ENCODE data around the gene OR12D2. TPM values are rescaled to one million over a fixed set of nuclear protein-coding genes. Genes with fewer than 3 reads are reported as not detected.
"Not testable (repeated sequence)": the region's sequence is repeated elsewhere in the genome, so short reads cannot be mapped to it uniquely, and the experiment has no call there.

Gene OR12D2
- polyA plus RNA-seq, 1 donor from 2014 or later = not detected

- TF ChIP-seq EZH2 (IDR thresholded peaks at IDR 0.05; ENCODE audit: borderline replicate concordance, insufficient read depth, low read length, poor library complexity, severe bottlenecking) (no peak), RAD21 (conservative IDR thresholded peaks at IDR 0.05) (no peak), TAF1 (IDR thresholded peaks at IDR 0.05; ENCODE audit: low read depth) (no peak), REST (IDR thresholded peaks at IDR 0.05; ENCODE audit: borderline replicate concordance) (no peak), EP300 (conservative IDR thresholded peaks at IDR 0.05; ENCODE audit: poor library complexity, severe bottlenecking) (no peak), POLR2AphosphoS5 (IDR thresholded peaks at IDR 0.05) (no peak), CTCF (IDR thresholded peaks at IDR 0.05; ENCODE audit: poor library complexity, severe bottlenecking) (no peak), MXI1 (conservative IDR thresholded peaks at IDR 0.05; ENCODE audit: poor library complexity, severe bottlenecking) (no peak), SMC3 (conservative IDR thresholded peaks at IDR 0.05; ENCODE audit: poor library complexity) (no peak)
- no peak overlapping the region for H3K4me3 ChIP-seq (ENCODE audit: low read length)
- no peaks in the 10 kb centered on the region for H3F3A ChIP-seq (ENCODE audit: insufficient read depth, low read length, poor library complexity, severe bottlenecking)
- H3K27me3 ChIP-seq (ENCODE audit: insufficient read depth, low read depth, low read length) = no peaks in the 10 kb centered on the region
- no peaks in the 10 kb centered on the region for H3K9me2 ChIP-seq (ENCODE audit: insufficient read depth, low read length)
- no peak overlapping the region for H3K27ac ChIP-seq (ENCODE audit: low read length)
- H3K9ac ChIP-seq (ENCODE audit: low read length) = no peak overlapping the region
- H3K79me2 ChIP-seq (replicated peaks; ENCODE audit: insufficient read depth, low read length) = no peaks in the 10 kb centered on the region
- H3K36me3 ChIP-seq (ENCODE audit: insufficient read depth, low read length) = no peaks in the 10 kb centered on the region
- H3K4me2 ChIP-seq (ENCODE audit: low read length) = no peak overlapping the region
- no peaks in the 10 kb centered on the region for H3K9me3 ChIP-seq (ENCODE audit: low read length)
- no peaks in the 10 kb centered on the region for H4K20me1 ChIP-seq (ENCODE audit: insufficient read depth)
- no peak overlapping the region for H2AFZ ChIP-seq (ENCODE audit: low read depth, low read length)
Observed at GRCh38 chr6:29426654-29427053, 31.2 kb downstream of the OR12D2 start.

GRCh38 chr6:29436730-29437129, 41.3 kb downstream of the OR12D2 start:
- not testable (repeated sequence) for H3K9me2 ChIP-seq (ENCODE audit: insufficient read depth, low read length); H3K4me2 ChIP-seq (ENCODE audit: low read length); H3K9me3 ChIP-seq (ENCODE audit: low read length); H3K79me2 ChIP-seq (replicated peaks; ENCODE audit: insufficient read depth, low read length); H3K27ac ChIP-seq (ENCODE audit: low read length); H4K20me1 ChIP-seq (ENCODE audit: insufficient read depth); H3K9ac ChIP-seq (ENCODE audit: low read length); H2AFZ ChIP-seq (ENCODE audit: low read depth, low read length); H3K27me3 ChIP-seq (ENCODE audit: insufficient read depth, low read depth, low read length); H3K4me3 ChIP-seq (ENCODE audit: low read length); H3K36me3 ChIP-seq (ENCODE audit: insufficient read depth, low read length); H3F3A ChIP-seq (ENCODE audit: insufficient read depth, low read length, poor library complexity, severe bottlenecking)

GRCh38 chr6:29439006-29439405, 43.6 kb downstream of the OR12D2 start, which contains the start of gene OR10C1:
OR10C1 (plus strand) TSS chr6:29439306; CDS start chr6:29440016, 710 bp downstream.
- Histone ChIP-seq H3K79me2 (replicated peaks; ENCODE audit: insufficient read depth, low read length) (no peaks in the 10 kb centered on the region), H3F3A (ENCODE audit: insufficient read depth, low read length, poor library complexity, severe bottlenecking) (no peaks in the 10 kb centered on the region), H2AFZ (ENCODE audit: low read depth, low read length) (no peak within 1 kb of the TSS), H3K4me3 (ENCODE audit: low read length) (no peak within 1 kb of the TSS), H3K9me3 (ENCODE audit: low read length) (no peaks in the 10 kb centered on the region), H3K36me3 (ENCODE audit: insufficient read depth, low read length) (no peaks in the 10 kb centered on the region), H3K9me2 (ENCODE audit: insufficient read depth, low read length) (no peaks in the 10 kb centered on the region), H3K27ac (ENCODE audit: low read length) (no peak within 1 kb of the TSS), H3K9ac (ENCODE audit: low read length) (no peak within 1 kb of the TSS), H3K4me2 (ENCODE audit: low read length) (no peak within 1 kb of the TSS), H4K20me1 (ENCODE audit: insufficient read depth) (no peaks in the 10 kb centered on the region), H3K27me3 (ENCODE audit: insufficient read depth, low read depth, low read length) (no peaks in the 10 kb centered on the region)
- TF ChIP-seq MXI1 (conservative IDR thresholded peaks at IDR 0.05; ENCODE audit: poor library complexity, severe bottlenecking) = no peak
- TF ChIP-seq SMC3 (conservative IDR thresholded peaks at IDR 0.05; ENCODE audit: poor library complexity) = no peak
- TF ChIP-seq RAD21 (conservative IDR thresholded peaks at IDR 0.05) = no peak
- TF ChIP-seq EZH2 (IDR thresholded peaks at IDR 0.05; ENCODE audit: borderline replicate concordance, insufficient read depth, low read length, poor library complexity, severe bottlenecking) = no peak
- TF ChIP-seq CTCF (IDR thresholded peaks at IDR 0.05; ENCODE audit: poor library complexity, severe bottlenecking) = no peak
- TF ChIP-seq REST (IDR thresholded peaks at IDR 0.05; ENCODE audit: borderline replicate concordance) = no peak
- no peak for TF ChIP-seq POLR2AphosphoS5 (IDR thresholded peaks at IDR 0.05)
- no peak for TF ChIP-seq EP300 (conservative IDR thresholded peaks at IDR 0.05; ENCODE audit: poor library complexity, severe bottlenecking)
- TF ChIP-seq TAF1 (IDR thresholded peaks at IDR 0.05; ENCODE audit: low read depth) = no peak

Data from neural cell (in vitro differentiated cells).